Activated naive CD4-positive, alpha-beta T cell treated with Interleukin-2 at 50 U/mL for 16 hours (primary cell): ENCODE measurements around the gene LY6G6F.

ENCODE experiments used
- DNase-seq: peaks from one replicate; pipeline ENCODE4 v3.0.0-alpha.2; 2020

The LY6G6F gene

GRCh38 chr6:31740397-31741223 lies 33.9 kb downstream of the LY6G6F start:
- DNase-seq, result no peak

- DNase-seq, result no peak
These were observed 35.1 kb downstream of the LY6G6F start for GRCh38 chr6:31741815-31742214.

- DNase-seq, result no peak
These were observed 36.2 kb downstream of the LY6G6F start for GRCh38 chr6:31742894-31743293.

- no peak for DNase-seq
These were observed 37.8 kb downstream of the LY6G6F start for GRCh38 chr6:31744422-31744821.

- DNase-seq, result no peak
These were observed 42.8 kb downstream of the LY6G6F start for GRCh38 chr6:31749301-31750036.

GRCh38 chr6:31750411-31751022 lies 43.9 kb downstream of the LY6G6F start:
- DNase-seq, result no peak

- no peak for DNase-seq
These were observed 46.2 kb downstream of the LY6G6F start for GRCh38 chr6:31752739-31753319.

- DNase-seq, result no peak
These were observed 51.6 kb downstream of the LY6G6F start for GRCh38 chr6:31758281-31758680.
